PC-9 (cell line): ENCODE results near the gene NDUFB11.

Experiments used
- EZH2 ChIP-seq: fragments of 200-600 bp; sonication (generic); IDR thresholded peaks from 2 replicates; pipeline ENCODE4 v1.8.0; 2017; ENCODE audit warnings: antibody characterized with exemption, low read depth
- TF ChIP-seq, protein P1 (sequence below): fragments of 200-600 bp; sonication (generic); conservative IDR thresholded peaks from 2 replicates; pipeline ENCODE4 v1.6.1; 2017; ENCODE audit warnings: mixed run types, antibody characterized with exemption, mild to moderate bottlenecking, moderate library complexity

DNA sequence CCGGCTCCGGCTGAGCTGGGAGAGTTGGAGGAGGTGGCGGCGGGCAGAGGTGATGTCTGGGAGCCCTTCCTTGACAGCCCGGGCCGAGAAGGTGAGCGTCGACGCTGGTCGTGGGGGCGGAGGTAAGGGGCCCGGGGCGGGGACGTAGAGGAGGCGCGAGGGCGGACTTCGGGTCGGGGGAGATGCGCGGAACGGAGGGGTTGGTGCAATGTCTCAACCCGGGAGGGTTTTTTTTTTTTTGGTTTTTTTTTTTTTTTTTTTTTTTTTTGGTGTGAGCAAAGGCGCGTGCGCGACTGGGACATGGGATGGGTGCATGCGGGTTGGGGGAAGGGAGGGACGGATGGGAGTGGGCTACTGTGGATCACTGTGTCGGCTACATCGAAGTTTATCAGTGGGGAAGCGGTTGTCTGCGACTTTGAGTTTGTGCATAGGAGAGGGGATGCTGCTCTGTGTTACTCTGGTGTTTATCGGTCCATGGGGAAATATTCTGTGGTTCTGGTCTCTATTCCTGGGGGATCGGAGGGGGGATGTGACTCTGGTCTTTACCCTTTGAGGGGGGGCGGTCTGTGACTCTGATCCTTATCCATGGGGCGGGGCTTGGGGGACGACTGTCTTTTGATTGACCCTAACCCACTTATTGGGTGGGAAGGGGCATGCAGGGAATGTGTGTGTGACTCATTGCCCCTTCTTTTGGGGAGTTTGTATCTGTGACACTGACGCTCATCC, 1.1 kb upstream of the NDUFB11 start:
- TF ChIP-seq EZH2, result no peak
- TF ChIP-seq, protein P1, sequence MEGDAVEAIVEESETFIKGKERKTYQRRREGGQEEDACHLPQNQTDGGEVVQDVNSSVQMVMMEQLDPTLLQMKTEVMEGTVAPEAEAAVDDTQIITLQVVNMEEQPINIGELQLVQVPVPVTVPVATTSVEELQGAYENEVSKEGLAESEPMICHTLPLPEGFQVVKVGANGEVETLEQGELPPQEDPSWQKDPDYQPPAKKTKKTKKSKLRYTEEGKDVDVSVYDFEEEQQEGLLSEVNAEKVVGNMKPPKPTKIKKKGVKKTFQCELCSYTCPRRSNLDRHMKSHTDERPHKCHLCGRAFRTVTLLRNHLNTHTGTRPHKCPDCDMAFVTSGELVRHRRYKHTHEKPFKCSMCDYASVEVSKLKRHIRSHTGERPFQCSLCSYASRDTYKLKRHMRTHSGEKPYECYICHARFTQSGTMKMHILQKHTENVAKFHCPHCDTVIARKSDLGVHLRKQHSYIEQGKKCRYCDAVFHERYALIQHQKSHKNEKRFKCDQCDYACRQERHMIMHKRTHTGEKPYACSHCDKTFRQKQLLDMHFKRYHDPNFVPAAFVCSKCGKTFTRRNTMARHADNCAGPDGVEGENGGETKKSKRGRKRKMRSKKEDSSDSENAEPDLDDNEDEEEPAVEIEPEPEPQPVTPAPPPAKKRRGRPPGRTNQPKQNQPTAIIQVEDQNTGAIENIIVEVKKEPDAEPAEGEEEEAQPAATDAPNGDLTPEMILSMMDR, result no peak
